ENCODE results near the gene NEURL1B.

Gene NEURL1B

DNA sequence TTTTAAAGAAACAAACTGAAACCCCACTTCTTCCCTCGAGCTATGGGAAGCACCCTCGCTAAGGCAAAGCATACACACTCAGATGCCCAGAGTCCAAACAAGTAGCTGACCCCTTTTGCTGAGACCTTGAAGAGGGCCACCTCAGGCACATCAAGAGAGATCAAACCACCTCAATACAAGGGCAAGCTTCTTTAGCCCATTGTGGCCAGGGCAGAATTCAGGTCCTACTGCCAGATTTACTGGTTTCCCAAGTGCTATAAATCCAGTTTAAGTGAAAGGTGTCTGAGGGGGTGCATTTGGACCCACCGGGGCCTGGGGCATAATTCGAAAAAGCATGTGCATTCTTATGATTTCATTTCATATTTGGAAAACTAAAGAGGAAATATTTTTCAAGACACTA lies 40.4 kb downstream of the NEURL1B start:
- TF ChIP-seq, protein P1, sequence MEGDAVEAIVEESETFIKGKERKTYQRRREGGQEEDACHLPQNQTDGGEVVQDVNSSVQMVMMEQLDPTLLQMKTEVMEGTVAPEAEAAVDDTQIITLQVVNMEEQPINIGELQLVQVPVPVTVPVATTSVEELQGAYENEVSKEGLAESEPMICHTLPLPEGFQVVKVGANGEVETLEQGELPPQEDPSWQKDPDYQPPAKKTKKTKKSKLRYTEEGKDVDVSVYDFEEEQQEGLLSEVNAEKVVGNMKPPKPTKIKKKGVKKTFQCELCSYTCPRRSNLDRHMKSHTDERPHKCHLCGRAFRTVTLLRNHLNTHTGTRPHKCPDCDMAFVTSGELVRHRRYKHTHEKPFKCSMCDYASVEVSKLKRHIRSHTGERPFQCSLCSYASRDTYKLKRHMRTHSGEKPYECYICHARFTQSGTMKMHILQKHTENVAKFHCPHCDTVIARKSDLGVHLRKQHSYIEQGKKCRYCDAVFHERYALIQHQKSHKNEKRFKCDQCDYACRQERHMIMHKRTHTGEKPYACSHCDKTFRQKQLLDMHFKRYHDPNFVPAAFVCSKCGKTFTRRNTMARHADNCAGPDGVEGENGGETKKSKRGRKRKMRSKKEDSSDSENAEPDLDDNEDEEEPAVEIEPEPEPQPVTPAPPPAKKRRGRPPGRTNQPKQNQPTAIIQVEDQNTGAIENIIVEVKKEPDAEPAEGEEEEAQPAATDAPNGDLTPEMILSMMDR (IDR thresholded peaks at IDR 0.05; ENCODE audit: extremely low read depth, insufficient read depth, missing control alignments) = no peak
- in situ Hi-C loops (cut with MboI; ENCODE audit: low pct_unique_long_range_greater_than_20kb, low sequenced_read_pairs, unreplicated experiment) = no loop called here
- no peak for DNase-seq (ENCODE audit: low spot score)

DNA sequence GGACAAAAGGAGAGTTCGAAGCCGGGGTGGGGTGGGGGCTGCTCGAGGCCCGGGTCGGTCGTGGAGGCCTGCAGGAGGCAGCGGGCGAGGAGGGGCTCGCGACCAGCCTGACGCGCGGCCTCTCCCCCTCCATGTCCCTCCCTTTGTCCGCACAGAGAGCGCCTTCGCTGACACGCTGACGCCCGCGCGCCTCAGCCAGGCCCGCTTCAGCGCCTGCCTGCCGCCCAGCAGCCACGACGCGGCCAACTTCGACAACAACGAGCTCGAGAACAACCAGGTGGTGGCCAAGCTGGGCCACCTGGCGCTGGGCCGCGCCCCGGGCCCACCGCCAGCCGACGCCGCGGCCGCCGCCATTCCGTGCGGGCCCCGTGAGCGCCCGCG lies 42.2 kb downstream of the NEURL1B start:
- in situ Hi-C loops (cut with MboI; ENCODE audit: low pct_unique_long_range_greater_than_20kb, low sequenced_read_pairs, unreplicated experiment) = no loop called here
- no peak for DNase-seq (ENCODE audit: low spot score)
- TF ChIP-seq, protein P1 (IDR thresholded peaks at IDR 0.05; ENCODE audit: extremely low read depth, insufficient read depth, missing control alignments) = no peak

DNA sequence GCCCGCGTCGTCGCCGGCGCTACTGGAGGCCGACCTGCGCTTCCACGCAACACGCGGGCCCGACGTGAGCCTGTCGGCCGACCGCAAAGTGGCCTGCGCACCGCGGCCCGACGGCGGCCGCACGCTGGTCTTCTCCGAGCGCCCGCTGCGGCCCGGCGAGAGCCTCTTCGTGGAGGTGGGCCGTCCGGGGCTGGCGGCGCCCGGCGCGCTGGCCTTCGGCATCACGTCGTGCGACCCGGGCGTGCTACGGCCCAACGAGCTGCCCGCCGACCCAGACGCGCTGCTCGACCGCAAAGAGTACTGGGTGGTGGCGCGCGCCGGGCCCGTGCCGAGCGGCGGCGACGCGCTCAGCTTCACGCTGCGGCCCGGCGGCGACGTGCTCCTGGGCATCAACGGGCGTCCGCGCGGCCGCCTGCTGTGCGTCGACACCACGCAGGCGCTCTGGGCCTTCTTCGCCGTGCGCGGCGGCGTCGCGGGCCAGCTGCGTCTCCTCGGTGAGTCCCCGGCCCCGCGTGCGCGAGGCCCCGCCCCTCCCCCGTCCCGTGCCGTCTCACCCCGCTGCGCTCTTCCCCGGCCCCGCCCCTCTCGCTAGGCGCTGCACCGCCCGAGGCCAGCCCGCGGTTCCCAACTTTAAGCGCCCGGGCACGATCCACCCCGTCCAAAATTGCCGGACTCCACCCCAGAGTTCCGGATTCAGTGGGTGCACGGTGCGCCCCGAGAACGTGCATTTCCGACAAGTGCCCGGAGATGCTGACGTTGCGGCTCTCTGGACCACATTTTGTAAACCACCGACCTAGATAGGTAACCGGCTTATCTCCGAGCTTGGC lies 42.8 kb downstream of the NEURL1B start:
- in situ Hi-C loops (cut with MboI; ENCODE audit: low pct_unique_long_range_greater_than_20kb, low sequenced_read_pairs, unreplicated experiment) = no loop called here
- TF ChIP-seq, protein P1 (IDR thresholded peaks at IDR 0.05; ENCODE audit: extremely low read depth, insufficient read depth, missing control alignments) = no peak

DNA sequence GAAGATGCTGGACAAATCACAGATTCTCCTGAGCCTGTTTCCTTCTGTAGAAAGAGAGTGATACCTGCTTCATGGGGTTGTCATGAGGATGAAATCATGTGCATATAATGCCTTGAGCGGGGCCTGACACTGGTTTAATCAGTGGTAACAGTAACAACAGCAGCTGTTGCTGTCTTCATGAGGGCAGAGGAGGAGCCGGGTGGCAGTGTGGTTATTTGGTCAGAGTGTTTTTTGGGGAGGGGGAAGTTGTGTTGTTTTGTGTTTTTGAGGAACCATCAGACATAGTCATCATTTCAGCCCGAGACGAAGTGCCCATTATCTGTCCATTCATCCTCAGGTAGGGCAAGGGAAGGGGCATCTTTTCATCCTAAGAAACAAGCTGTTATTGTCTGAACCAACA lies 44.0 kb downstream of the NEURL1B start:
- DNase-seq (ENCODE audit: low spot score) = no peak
- in situ Hi-C loops (cut with MboI; ENCODE audit: low pct_unique_long_range_greater_than_20kb, low sequenced_read_pairs, unreplicated experiment) = no loop called here
- TF ChIP-seq, protein P1 (IDR thresholded peaks at IDR 0.05; ENCODE audit: extremely low read depth, insufficient read depth, missing control alignments) = no peak

More for the DNA sequence above, 42.8 kb downstream of the NEURL1B start:
- DNase-seq (ENCODE audit: low spot score) = peak; percentile 67

DNA sequence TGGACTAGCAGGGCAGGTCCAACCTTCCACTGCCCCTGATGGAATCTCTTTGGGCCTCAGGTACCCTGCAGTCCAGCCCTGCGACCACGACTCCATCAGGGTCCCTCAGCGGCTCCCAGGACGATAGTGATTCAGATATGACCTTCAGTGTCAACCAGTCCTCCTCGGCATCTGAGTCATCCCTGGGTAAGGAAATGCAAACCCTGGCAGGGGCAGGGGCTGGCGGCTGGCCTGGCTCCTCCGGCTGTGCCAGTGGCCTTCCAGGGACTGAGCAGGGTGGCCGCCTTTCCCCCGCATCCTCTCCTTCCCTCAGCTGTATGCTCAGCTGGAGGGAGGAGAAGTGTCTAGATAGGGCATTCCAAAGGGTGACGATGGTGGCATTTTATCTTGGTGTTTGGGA lies 45.0 kb downstream of the NEURL1B start:
- in situ Hi-C loops (cut with MboI; ENCODE audit: low pct_unique_long_range_greater_than_20kb, low sequenced_read_pairs, unreplicated experiment) = no loop called here
- TF ChIP-seq, protein P1 (IDR thresholded peaks at IDR 0.05; ENCODE audit: extremely low read depth, insufficient read depth, missing control alignments) = no peak
- no peak for DNase-seq (ENCODE audit: low spot score)

DNA sequence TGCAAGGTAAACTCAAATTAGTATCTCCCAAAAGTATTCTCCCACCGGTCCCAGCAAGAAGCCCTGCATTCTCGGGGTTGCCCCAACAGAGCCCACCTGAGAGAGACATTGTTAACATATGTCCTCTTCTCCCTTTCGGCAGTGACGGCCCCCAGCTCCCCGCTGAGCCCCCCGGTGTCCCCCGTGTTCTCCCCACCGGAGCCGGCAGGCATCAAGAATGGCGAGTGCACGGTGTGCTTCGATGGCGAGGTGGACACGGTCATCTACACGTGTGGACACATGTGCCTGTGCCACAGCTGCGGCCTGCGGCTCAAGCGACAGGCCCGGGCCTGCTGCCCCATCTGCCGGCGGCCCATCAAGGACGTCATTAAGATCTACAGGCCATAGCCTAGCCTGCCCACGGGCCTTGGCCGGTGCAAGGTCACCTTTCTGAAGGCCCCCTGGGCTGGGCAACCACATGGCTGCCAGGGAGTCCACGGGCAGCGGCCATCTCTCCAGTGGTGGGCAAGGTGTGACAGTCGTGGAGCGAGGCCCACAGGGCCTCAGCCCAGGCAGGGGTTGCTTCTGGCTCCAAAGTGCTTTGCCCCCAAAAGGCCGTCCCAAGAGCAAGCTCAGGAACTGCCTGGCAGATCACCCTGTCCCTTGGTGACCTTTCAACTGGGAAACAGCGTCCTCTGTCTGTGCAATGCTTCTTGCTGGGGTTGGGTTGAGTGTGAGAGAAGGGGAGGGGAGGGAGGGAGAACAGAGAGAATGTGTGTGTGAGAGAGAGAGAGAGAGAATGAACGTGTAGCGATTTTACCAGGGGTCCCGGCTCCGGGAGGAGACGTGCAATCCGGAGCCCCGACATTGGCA lies 45.7 kb downstream of the NEURL1B start:
- TF ChIP-seq, protein P1 (IDR thresholded peaks at IDR 0.05; ENCODE audit: extremely low read depth, insufficient read depth, missing control alignments) = no peak
- DNase-seq (ENCODE audit: low spot score) = no peak
- in situ Hi-C loops (cut with MboI; ENCODE audit: low pct_unique_long_range_greater_than_20kb, low sequenced_read_pairs, unreplicated experiment) = no loop called here
